Inflammatory macrophage (primary cell): ENCODE measurements around the gene HSPA2.
"Not testable (repeated sequence)": the region's sequence is repeated elsewhere in the genome, so short reads cannot be mapped to it uniquely, and the experiment has no call there.

Experiments
- DNase-seq, 2 donors: peaks; one replicate each; pipeline ENCODE4 v3.0.0-alpha.2; 2020 to 2022

The HSPA2 gene

GRCh38 chr14:64562436-64562835, 21.9 kb downstream of the HSPA2 start:
- DNase-seq: no peak

DNA sequence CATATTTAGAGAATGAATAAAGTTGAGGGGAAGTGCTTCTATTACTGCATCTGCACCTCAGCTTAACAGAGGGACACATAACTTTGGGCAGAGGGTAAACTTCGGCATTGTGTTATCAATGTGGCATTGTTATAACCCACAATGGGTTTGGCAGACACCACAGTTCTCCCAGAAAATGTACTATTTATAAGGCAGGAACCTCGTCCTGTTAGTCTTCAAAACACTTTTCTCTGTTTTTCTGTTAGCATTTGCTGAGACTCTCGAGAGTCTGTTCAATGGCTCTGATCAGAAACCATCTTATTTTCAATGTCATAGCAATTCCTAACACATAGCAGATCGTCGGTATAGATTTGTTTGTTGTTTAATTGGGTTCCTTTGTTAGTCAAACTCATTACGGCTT, 23.2 kb downstream of the HSPA2 start:
- no peak for DNase-seq

GRCh38 chr14:64566651-64567122, 26.1 kb downstream of the HSPA2 start:
- no peak for DNase-seq

- DNase-seq: no peak
Measured at GRCh38 chr14:64569138-64569631, 28.6 kb downstream of the HSPA2 start.

GRCh38 chr14:64569646-64570045, 29.1 kb downstream of the HSPA2 start:
- not testable (repeated sequence) for DNase-seq

DNA sequence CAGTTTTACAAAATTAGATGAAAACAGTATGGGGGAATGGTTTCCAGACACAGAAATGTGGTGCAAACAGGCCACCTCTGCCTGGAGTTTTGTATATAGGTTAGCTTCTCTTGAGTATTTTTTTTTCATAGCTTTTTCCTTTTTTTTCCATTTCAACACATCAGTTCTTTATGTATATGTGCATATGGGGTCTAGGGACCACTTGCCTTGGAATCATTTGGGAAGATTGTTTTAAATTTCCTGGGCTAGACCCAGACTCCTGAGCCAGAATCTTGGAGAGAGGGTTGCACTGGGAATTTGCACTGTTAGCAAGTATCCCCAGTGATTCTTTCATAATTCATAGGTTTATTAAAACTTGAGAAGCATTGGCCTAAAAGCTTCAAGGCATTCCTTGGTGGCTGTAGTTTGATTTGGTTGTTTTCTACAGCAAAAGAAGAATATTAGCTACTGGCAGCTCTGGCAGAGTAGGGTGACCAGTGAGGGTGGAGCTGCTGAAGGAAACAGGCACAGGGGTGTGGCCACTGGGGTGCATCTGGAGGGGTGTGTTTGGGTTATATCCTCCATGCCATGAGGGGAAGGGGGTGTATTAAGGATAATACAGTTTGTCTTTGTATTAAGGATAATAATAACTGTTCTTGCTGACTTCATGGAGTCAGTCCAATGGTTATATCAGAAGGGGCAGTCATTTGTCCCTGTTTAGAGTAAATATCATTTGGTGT, 32.0 kb downstream of the HSPA2 start:
- no peak for DNase-seq

GRCh38 chr14:64573109-64573508, 32.6 kb downstream of the HSPA2 start:
- no peak for DNase-seq

DNA sequence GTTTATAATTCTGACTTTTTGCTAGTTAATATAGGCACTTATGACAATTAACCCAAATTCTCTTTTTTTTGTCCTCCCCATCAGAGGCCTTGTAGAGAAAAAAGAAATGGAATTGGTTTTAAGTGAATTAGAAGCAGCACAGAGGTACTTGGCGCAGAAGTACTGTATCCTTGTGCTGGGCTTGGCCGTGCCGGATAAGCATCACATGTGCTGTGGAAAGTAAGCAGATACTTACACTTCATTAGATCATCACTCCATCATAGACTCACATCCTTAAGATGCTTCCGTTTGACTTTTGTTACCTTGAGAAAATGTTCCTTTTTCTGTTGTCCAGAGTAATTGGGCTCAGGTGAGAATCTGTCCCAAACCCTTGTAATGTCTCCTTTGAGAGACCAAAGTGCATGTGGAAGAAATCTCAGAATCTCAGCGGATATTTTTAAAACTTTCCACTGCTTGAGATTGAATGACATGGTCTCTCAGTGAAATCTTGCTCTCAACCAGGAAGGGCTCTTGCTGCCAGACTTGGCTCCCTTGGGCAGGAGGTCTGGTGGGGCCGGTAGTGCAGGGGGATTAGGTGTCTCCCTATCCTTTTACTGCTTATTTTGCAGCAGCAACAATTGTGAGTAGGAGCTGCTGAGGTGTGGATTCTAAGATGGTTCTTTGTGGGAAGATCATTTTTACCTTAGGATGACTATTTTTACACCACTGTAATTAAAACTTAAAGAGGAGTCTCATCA, 34.0 kb downstream of the HSPA2 start:
- DNase-seq: no peak

- DNase-seq: no peak
Measured at GRCh38 chr14:64577211-64577610, 36.7 kb downstream of the HSPA2 start.

GRCh38 chr14:64580467-64580866, 39.9 kb downstream of the HSPA2 start:
- no peak for DNase-seq

DNA sequence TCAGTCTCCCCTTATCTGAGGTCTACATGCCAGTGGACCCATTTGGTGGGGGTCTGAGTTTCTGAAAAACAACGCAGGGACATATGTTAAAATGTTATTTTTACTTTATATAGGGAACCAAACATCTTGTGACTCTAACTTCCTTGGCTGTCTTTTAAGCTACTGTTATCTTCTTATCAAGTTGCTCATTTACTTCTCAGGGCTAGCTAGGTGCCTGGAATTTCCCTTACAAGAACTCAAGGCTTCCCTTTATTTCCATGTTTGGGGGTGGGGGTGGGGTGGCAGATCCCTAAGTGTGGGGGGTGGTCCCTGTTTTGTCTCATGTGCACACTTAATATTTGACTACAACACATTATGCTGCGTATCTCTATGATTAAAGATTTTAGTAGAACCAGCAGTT, 40.8 kb downstream of the HSPA2 start:
- DNase-seq: no peak

GRCh38 chr14:64581817-64582216, 41.3 kb downstream of the HSPA2 start:
- DNase-seq: no peak

DNA sequence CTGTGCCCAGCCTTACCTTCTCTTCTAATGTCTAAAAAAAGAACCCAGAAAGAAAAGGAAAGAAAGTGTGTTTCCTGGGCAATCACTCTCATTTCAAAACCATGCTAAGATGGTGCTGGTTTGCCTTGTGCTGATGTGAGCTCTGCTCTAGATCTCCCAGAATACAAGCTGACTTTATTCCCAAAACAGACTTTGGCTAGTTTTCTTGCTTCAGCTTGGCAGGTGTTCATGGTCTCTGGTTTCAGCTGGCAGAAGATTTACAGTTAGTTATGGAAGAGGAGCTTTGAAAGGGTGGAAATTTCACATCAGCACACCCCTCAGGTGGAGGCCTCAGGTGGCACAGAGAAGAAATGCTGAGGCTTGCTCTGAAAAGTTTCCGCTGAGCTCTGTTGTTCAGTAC, 43.6 kb downstream of the HSPA2 start:
- DNase-seq: no peak

DNA sequence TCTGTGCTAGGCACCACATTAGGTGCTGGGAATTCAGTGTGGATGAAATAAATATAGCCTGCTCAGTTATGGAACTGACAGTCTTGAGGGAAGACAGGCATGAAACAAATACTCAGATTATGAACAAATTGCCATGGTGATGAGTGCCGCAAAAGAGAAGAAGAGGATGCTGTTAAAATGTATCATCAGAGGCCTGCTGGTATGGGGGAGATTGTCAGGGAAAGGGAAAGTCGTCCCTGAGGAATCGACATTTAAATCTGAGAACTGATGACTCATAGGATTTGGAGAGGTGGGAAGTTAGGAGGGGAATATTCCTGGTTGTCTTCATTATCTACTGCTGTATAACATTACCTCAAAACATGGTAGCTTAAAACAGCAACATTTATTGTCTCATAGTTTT, 51.3 kb downstream of the HSPA2 start:
- DNase-seq: no peak
